IPS-NIHi7 (cell line): ENCODE measurements around the gene SLC17A5.
A peak's percentile ranks its signal among the peaks of the same experiment; 100 is the strongest.
"Not testable (repeated sequence)": the region's sequence is repeated elsewhere in the genome, so short reads cannot be mapped to it uniquely, and the experiment has no call there.

Source experiments
- DNase-seq: peaks from one replicate; pipeline ENCODE4 v3.0.0; 2012; ENCODE audit warnings: mixed read lengths; ENCODE audit errors: extremely low spot score

The SLC17A5 gene

DNA sequence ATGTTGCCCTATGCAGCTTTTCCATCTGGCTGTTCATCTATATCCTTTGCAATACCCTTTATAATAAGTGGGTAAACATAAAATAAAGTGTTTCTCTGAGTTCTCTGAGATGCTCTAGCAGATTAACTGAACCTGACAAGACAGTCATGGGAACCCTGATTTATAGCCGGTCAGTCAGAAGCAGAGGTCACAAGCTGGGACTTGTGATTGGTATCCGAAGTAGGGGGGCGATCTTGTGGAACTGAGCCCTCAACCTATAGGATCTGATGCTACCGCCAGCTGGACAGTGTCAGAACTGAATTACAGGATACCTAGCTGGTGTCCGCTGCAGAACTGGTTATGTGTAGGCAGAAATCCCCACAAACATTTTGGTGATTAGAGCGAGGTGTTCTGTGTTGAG, 39.0 kb downstream of the SLC17A5 start:
- DNase-seq, result no peak

DNA sequence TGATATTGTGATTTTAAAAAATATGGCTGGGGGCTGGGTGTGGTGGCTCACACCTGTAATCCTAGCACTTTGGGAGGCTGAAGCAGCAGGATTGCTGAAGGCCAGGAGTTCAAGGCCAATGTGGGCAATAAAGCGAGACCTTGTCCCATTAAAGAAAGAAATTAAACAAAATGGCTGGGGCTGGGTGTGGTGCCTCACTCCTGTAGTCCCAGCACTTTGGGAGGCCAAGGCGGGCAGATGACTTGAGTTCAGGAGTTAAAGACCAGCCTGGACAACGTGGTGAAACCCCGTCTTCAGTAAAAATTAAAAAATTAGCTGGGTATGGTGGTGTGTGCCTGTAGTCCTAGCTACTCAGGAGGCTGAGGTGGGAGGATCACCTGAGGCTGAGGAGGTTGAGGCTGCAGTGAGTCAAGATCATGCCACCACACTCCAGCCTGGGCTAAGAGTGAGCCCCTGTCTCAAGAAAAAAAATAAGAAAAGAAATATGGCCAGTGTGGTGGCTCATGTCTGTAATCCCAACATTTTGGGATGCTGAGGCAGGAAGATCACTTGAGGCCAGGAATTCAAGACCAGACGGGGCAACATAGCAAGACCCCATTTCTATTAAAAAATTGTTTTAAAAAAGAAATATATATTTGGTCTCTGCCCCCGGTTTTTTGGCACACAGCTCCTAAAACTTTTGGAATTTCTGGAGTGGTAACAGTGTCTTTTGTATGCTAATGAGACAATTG, 39.8 kb downstream of the SLC17A5 start:
- no peak for DNase-seq

DNA sequence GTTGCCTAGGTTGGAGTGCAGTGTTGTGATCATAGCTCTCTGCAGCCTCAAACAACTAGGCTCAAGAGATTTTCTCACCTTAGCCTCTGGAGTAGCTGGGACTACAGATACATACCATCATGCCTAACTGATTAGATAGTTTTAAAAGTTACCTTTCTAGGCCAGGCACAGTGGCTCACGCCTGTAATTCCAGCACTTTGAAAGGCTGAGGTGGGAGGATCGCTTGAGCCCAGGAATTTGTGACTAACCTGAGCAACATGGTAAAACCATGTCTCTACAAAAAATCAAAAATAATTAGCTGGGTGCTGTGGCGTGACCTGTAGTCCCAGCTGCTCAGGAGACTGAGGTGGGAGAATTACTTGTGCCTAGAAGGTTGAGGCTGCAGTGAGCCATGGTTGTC, 41.2 kb downstream of the SLC17A5 start:
- DNase-seq, result no peak

DNA sequence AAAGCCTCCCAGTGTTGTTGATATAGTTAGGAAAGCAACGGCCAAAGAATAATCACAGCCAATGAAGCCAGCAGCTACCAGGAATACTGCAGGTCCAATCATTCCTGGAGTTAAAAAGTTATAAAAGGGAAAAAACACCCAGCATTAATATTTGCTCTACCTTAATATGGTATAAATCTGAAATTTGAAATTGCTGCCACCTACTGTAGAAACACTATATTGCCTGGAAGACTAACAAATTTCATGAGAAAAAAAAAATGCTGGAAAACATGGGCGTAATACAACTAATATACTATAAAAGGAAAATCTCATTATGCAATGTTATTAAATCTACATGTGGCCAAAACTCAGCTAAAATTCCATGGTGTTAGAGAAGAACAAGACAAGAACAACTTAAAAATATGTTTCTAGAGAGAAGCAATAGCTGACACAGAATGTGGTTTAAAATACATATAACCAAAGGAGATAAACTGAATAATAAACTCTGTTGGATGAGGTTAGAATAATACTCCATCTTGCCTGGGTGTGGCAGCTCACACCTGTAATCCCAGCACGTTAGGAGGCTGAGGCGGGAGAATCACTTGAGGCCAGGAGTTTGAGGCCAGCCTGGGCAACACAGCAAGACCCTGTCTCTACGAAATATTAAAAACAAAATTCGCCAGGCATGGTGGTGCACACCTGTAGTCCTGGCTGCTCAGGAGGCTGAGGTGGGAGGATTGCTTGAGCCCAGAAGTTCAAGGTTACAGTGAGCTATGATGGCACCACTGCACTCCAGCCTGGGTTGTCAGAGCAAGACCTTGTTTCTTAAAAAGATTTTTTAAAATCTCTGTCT, 43.1 kb downstream of the SLC17A5 start:
- DNase-seq, result peak; percentile 22

DNA sequence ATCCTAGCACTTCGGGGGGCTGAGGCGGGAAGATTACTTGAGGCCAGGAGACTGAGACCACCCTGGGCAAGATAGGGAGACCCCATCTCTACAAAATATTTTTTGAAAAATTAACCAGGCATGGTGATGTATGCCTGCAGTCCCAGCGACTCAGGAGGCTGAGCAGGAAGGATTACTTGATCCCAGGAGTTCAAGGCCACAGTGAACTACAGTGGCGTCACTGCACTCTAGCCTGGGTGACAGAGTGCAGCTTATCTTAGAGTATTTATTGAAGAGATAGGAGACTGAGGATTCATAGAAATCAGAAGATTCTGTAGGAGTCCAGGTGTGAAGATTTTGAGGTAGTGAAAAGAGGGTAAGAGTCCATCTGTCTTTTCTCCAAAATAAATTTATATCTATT, 45.0 kb downstream of the SLC17A5 start:
- DNase-seq, result no peak

DNA sequence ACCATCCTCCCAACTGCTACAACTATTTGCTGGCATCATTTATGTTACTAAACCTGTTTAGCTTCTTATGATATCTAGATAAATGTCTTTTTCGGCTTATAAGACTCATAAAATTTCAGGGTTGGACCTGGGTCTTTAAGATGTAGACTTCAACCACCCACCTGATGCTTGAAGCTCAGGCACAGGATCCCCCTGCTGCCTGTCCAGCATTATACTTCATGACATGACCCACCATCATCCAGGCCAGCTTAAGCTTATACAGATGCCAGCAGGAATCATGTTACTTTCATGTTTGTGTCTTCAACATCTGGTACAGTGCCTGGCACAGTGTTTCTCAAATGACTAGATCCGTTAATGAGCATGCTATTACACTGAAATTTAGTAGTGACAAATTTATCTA, 47.4 kb downstream of the SLC17A5 start:
- no peak for DNase-seq

DNA sequence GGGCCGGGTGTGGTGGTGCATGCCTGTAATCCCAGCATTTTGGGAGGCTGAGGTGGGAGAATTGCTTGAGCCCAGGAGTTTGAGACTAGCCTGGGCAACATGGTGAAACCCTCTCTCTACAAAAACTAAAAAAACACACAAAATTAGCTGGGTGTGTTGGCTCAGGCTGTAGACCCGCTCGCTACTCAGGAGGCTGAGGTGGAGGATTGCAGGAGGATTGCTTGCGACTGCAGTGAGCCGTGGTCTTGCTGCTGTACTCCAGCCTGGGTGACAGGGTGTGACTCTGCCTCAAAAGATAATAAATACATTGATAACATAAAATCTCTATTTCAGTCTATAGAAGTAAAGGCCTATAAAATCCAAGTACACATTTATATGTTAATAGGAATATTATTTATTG, 49.3 kb downstream of the SLC17A5 start:
- no peak for DNase-seq

DNA sequence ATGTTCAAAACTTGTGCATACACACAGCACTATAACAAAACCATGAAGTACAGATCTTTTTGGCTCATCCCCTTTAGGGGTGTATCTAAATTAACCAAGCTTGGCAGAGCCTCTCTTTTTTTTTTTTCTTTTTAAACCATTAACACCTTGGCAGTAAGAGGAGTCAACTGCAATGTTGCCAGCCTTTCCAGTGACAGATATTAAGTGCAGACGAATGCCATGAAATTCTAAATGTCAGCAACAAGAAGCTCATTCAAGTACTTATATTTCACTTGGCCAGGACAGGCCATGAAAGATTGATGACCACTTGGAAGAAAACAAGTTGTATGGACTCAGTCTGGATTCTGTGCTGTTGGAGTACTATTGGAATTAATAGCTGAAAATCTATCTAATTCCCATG, 49.8 kb downstream of the SLC17A5 start:
- no peak for DNase-seq

DNA sequence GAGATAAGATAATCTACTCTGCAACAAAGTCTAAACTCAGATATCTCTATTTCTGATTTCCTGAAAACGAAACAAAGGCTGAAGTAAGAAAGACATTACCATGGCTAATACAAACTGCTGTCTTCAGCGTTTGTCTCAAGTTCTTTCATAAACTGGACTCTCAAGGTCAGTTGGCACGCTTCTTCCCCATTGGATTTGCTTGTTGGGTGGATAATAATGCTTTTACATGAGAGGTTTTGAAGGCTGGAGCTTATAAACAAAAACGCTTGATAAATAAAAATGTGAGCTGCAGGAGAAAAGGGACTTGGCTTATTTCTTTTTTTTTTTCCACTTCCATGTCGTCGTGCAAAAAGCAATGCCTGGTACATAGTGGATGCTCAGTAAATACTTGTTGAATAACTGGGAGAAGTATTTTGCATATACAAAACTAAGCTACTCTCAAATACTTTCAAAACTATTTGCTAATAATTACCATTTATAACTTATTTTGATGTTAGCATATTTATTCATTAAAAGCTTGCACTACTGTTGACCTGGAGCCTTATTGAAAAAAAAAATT, 67.3 kb downstream of the SLC17A5 start:
- DNase-seq, result no peak

DNA sequence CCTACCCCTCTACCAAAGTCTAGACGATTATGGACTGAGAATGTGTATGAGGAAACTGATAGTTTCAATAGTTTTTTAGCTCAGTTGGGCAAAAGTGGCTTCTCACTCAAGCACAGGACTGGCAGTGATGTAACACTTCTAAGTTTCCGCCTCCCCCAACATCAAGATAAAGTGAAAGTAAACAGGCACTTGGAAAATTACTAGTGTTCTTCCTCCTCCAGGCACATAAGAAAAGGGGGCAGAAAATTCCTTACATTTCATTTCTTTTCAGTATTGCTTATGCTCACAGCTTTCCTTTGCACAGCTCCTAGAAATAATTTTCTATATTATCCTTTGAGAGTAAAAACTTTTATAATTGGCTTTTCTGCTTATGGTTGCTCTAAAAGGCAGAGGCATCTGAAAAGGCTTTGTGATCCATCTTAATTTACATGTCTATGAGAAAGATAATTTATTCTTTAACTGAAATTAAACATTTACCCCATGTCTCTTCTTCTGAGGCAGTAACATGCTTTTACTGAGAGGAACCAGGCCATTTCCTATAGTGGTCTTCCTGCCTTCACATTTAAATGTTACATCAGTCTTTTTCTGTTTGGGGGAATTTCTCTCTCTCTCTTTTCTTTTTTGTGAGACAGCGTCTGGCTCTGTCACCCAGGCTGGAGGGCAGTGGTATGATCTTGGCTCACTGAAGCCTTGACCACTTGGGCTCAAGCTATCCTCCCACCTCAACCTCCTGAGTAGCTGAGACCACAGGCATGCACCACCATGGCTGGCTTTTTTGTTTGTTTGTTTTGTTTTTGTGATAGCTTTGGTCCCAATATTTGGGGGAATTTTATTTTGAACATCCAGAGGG, 68.0 kb downstream of the SLC17A5 start:
- no peak for DNase-seq

DNA sequence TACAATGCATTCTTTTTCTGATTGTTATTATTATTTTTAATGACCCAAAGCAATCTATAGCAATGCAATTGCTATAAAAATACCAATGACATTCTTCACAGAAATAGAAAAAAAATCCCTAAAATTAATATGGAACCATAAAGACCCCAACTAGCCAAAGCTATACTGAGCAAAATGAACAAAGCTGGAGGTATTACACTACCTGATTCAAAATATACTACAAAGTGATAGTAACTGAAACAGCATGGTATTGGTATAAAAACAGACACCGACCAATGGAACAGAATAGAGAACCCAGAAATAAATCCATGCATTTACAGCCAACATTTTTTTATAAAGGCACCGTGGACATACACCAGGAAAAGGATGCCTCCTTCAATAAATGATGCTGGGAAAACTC, 72.5 kb downstream of the SLC17A5 start:
- no peak for DNase-seq

DNA sequence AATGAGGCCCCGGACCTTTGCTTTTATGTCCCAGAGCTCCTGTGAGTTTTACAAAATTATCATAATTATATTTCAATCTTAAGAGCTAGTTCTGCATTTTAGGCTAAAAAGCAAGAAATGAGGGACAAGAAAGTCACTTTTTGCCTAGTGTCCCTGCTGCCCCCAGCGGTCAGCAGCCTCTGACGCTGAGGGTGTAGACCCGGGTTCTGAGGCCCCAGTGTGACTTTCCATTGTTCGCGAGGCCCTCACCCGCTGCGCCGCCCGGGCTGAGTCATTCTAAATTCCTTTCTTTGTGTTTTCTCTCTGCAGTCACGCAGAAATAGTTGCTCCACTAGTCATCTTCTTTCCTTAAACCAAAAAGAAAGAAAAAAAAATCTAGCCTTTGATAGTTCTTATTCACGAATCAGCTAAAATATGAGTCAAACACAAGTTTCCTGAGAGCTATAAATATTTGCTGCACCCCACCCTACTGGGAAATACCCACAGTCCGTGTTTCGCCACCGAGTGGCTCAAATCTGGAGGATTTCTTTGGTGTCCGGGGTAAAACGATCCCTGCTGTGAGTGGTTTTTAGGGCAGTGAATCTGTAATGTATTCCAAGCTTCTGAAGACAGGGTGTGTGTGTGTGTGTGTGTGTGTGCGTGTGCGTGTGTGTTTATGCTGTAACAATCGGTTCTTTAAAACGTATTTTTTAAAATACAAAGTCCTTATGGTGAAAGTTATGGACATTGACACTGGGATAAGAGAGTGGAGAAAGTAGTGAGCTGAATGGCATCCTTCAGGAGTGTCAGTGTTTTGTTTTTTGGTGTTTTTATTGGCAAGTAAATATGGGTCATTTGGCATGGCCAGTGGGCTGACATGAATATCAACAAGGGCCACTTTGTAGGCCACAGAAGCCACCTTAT, 73.3 kb downstream of the SLC17A5 start:
- peak; percentile 87 for DNase-seq

DNA sequence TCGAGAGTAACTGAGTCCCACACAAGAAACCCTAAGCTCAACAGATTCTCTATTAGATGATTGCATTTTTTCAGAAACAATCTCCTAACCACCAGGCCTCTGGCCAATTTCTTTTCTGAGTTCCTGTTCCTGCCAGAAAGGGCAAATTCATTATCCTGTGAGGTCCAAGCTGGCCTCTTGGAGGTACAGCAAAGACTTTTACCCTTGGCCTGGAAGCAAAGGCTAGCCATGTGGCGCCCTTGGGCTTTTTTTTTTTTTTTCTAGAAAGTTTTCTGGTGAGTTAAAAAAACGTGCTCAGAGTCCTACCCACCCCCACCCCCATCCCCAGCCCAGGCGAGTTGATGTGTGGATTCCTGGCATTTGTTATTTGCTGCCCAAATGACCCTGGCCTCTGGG, 73.9 kb downstream of the SLC17A5 start:
- DNase-seq, result peak; percentile 69

DNA sequence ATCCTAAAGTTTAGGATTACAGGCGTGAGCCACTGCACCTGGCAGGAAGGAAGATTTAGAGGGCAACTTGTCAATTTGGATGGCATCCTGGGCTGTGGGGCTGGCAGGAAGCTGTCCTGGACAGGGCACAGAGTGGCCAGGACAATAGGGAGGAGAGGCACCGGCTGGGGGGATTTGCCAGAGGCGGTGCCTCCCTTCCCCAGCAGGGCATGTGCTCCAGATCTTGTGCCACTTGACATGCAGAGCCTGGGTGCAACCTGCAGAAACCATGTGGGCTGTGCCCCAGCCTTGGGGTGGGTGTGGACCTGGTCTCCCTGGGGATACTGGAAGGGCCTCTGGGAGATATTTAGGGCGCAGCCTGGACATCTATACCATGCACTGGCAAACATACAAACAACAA, 74.4 kb downstream of the SLC17A5 start:
- no peak for DNase-seq

DNA sequence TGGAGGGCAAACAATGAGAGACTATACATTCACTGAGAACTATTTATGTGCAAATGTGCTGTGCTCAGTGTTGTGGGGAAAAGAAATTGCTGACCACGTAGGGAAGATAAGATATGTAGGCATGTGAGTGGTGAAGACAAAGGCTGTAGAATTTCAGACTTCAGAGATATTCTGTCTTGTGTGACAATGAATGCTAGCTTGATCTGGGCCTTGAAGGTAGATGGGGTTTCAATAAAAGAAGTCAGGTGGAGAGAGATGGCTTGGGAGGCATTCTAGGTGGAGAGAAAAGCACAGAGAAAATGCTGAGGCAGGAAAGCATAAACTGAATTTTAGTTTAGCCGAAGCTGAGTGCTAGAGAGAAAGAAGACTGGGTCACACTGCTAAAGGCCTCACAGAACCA, 76.1 kb downstream of the SLC17A5 start:
- DNase-seq, result no peak

DNA sequence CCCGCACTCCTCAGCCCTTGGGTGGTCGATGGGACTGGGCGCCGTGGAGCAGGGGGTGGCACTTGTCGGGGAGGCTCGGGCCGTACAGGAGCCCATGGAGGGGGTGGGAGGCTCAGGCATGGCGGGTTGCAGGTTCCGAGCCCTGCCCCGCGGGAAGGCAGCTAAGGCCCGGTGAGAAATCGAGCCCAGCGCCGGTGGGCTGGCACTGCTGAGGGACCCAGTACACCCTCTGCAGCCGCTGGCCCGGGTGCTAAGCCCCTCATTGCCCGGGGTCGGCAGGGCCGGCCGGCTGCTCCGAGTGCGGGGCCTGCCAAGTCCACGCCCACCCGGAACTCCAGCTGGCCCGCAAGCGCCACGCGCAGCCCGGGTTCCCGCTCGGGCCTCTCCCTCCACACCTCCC, 81.3 kb downstream of the SLC17A5 start:
- not testable (repeated sequence) for DNase-seq

DNA sequence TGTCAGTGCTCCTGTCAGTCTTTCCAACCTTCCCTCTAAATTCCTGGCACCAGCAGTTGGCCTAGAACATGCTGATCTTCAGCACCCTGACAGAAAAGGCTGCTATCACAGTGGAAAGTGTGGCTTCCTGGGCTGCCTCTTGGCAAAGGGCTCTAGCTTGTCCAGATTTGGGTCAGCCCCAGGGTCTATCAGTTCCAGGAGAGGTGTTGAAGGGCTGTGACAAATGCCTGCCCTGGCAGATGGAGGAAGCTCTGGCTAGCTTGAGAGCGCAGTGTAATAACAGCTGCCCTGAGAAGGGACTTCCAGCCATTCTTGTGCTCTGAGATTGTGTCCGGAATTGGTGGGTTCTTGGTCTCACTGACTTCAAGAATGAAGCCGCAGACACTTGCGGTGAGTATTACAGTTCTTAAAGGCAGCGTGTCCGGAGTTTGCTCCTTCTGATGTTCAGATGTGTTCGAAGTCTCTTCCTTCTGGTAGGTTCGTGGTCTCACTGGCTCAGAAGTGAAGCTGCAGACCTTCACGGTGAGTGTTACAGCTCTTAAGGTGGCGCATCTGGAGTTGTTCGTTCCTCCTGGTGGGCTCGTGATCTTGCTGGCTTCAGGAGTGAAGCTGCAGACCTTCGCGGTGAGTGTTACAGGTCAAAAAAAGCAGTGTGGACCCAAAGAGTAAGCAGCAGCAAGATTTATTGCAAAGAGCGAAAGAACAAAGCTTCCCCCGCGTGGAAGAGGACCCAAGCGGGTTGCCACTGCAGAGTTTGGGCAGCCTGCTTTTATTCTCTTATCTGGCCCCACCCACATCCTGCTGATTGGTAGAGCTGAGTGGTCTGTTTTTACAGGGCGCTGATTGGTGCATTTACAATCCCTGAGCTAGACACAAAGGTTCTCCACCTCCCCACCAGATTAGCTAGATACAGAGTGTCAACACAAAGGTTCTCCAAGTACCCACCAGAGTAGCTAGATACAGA, 82.3 kb downstream of the SLC17A5 start:
- DNase-seq, result not testable (repeated sequence)

DNA sequence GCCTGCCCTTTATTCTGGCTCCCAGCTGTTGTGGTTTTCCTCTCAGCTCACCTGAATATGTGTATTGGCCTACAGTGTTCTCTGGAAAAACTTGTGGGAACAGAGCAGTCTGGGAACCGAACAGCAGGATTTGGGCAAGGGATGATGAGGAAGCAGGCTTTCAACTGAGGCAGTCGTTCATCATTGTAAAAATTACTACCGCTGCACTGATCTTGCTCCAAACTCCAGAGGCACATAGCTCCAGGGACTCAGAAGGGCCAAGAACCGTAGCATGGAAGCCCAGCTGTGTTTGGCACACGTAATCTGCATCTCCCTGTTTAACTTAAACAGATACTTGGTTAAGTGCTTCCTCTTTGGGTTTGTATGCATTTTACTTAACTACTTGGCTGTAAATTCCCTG, 84.7 kb downstream of the SLC17A5 start:
- no peak for DNase-seq

DNA sequence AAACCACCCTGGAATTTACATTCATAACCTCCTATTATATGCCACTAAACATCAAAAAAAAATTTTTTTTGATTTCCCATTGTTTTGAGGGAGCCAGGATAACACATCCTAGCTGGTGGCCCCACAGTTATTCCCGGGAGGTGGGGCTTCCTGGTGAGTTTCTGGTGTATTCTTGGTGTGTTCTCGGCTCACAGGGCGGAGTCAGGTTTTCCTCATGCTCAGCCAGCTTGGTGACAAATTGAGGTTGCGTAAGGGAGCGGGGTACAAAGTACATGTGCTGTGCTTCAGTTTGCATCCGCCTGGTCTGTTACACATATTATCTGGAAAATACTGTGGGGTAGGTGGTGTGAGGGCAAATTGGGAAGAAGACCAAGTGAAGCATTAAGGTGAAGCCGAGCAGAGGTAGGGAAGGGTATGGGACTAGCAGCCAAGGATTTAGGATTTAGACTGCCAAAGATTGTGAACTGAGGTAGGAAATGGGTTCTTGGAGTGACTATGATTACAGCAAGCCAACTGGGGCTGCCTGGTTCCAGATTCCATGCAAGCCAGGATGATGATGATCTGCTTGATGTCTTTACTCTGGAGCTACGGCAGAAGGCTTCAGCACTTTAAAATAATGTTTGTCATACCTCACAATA, 86.7 kb downstream of the SLC17A5 start:
- DNase-seq, result no peak
